Smooth muscle cell (in vitro differentiated cells): ENCODE measurements around the gene FOXRED1. TPM values are rescaled to one million over a fixed set of nuclear protein-coding genes. Genes with fewer than 3 reads are reported as not detected.
"Not testable (repeated sequence)": the region's sequence is repeated elsewhere in the genome, so short reads cannot be mapped to it uniquely, and the experiment has no call there.

Source experiments
- DNase-seq: peaks from one replicate; lab custom pipeline; 2025; ENCODE audit not compliant: unreplicated experiment; lab: John Stamatoyannopoulos, UW
- H2AFZ ChIP-seq: fragments of 200-600 bp; sonication (generic); 2 replicates; pipeline ENCODE4 v1.6.0; 2016; ENCODE audit warnings: antibody characterized with exemption, low read depth, mild to moderate bottlenecking
- H3F3A ChIP-seq: fragments of 200-600 bp; sonication (generic); 2 replicates; pipeline ENCODE4 v1.6.0; 2017; ENCODE audit warnings: antibody characterized with exemption, low read depth
- H3K27ac ChIP-seq: fragments of 200-600 bp; sonication (generic); 2 replicates; pipeline ENCODE4 v1.5.1; 2016; ENCODE audit warnings: low read depth, mild to moderate bottlenecking
- H3K27me3 ChIP-seq: fragments of 200-600 bp; sonication (generic); 2 replicates; pipeline ENCODE4 v1.6.1; 2016; ENCODE audit warnings: low read depth, mild to moderate bottlenecking
- H3K36me3 ChIP-seq: fragments of 200-600 bp; sonication (generic); 2 replicates; pipeline ENCODE4 v1.5.1; 2016; ENCODE audit warnings: low read depth
- H3K4me1 ChIP-seq: fragments of 200-600 bp; sonication (generic); 2 replicates; pipeline ENCODE4 v1.5.1; 2016; ENCODE audit warnings: low read depth
- H3K4me2 ChIP-seq: fragments of 200-600 bp; sonication (generic); 2 replicates; pipeline ENCODE4 v1.6.0; 2016; ENCODE audit warnings: mild to moderate bottlenecking
- H3K4me3 ChIP-seq: fragments of 200-600 bp; sonication (generic); 2 replicates; pipeline ENCODE4 v1.5.1; 2016; ENCODE audit warnings: mild to moderate bottlenecking
- H3K79me2 ChIP-seq: fragments of 200-600 bp; sonication (generic); 2 replicates; pipeline ENCODE4 v1.6.0; 2016; ENCODE audit warnings: low read depth, mild to moderate bottlenecking
- H3K9ac ChIP-seq: fragments of 200-600 bp; sonication (generic); 2 replicates; pipeline ENCODE4 v1.6.0; 2016; ENCODE audit warnings: low read depth
- H3K9me3 ChIP-seq: fragments of 200-600 bp; sonication (generic); replicated peaks from 2 replicates; pipeline ENCODE4 v1.5.1; 2016; ENCODE audit warnings: low read depth
- H4K20me1 ChIP-seq: fragments of 200-600 bp; sonication (generic); 2 replicates; pipeline ENCODE4 v1.6.0; 2016; ENCODE audit warnings: low read depth
- WGBS: methylation state at CpG from one replicate; pipeline ENCODE4 v1.1.7; 2016; ENCODE audit warnings: low lambda C conversion rate; 5-methylcytosine and 5-hydroxymethylcytosine counted together
- polyA plus RNA-seq: library from polyadenylated mRNA; unstranded; fragments of >200 nt; fragmentation: Nextera tagmentation; extraction: Ambion mirVana; gene quantifications from 2 replicates; pipeline ENCODE4 v1.2.1, GENCODE V29; 2016
- total RNA-seq: library from RNA; depleted of rRNA; stranded (reverse); fragments of >200 nt; gene quantifications from 2 replicates; pipeline ENCODE4 v1.2.3, GENCODE V29; 2014
- TF ChIP-seq, protein P1 (sequence below): fragments of 200-600 bp; sonication (generic); IDR thresholded peaks from 2 replicates; pipeline ENCODE4 v1.5.1; 2017; ENCODE audit warnings: borderline replicate concordance, mild to moderate bottlenecking, antibody characterized with exemption; ENCODE audit not compliant: insufficient read depth, poor library complexity, severe bottlenecking

Gene FOXRED1
- total and polyA plus RNA-seq, 2 experiments from 2014 or later = 8.1 to 22.1 TPM

- no peak for DNase-seq
- H3K79me2 ChIP-seq = peaks cover 3% of the 10 kb centered on the region
- TF ChIP-seq, protein P1, sequence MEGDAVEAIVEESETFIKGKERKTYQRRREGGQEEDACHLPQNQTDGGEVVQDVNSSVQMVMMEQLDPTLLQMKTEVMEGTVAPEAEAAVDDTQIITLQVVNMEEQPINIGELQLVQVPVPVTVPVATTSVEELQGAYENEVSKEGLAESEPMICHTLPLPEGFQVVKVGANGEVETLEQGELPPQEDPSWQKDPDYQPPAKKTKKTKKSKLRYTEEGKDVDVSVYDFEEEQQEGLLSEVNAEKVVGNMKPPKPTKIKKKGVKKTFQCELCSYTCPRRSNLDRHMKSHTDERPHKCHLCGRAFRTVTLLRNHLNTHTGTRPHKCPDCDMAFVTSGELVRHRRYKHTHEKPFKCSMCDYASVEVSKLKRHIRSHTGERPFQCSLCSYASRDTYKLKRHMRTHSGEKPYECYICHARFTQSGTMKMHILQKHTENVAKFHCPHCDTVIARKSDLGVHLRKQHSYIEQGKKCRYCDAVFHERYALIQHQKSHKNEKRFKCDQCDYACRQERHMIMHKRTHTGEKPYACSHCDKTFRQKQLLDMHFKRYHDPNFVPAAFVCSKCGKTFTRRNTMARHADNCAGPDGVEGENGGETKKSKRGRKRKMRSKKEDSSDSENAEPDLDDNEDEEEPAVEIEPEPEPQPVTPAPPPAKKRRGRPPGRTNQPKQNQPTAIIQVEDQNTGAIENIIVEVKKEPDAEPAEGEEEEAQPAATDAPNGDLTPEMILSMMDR = no peak
- 88% methylated on average over 4 of the region's 4 CpGs for WGBS
- H3K4me2 ChIP-seq = no peak overlapping the region
- H3K36me3 ChIP-seq = no peaks in the 10 kb centered on the region
- no peaks in the 10 kb centered on the region for H3K27me3 ChIP-seq
- no peak overlapping the region for H2AFZ ChIP-seq
- no peak overlapping the region for H3K4me3 ChIP-seq
- no peaks in the 10 kb centered on the region for H3K9me3 ChIP-seq
- H4K20me1 ChIP-seq = no peaks in the 10 kb centered on the region
- H3K27ac ChIP-seq = no peak overlapping the region
- H3F3A ChIP-seq = peaks cover 7% of the 10 kb centered on the region
- no peak overlapping the region for H3K9ac ChIP-seq
- peaks cover 15% of the 10 kb centered on the region for H3K4me1 ChIP-seq
Measured at GRCh38 chr11:126305699-126306098, 36.7 kb downstream of the FOXRED1 start.

- H4K20me1 ChIP-seq = no peaks in the 10 kb centered on the region
- no peak overlapping the region for H3K4me3 ChIP-seq
- WGBS = 21% methylated on average over 5 of the region's 5 CpGs
- peaks cover 13% of the 10 kb centered on the region for H3F3A ChIP-seq
- no peak for DNase-seq
- TF ChIP-seq, protein P1 = peak; percentile 48
- H3K9ac ChIP-seq = no peak overlapping the region
- no peaks in the 10 kb centered on the region for H3K27me3 ChIP-seq
- H3K27ac ChIP-seq = peak overlapping the region; percentile 45
- H3K79me2 ChIP-seq = peaks cover 3% of the 10 kb centered on the region
- H2AFZ ChIP-seq = no peak overlapping the region
- peak overlapping the region; percentile 35 for H3K4me2 ChIP-seq
- no peaks in the 10 kb centered on the region for H3K9me3 ChIP-seq
- peaks cover 18% of the 10 kb centered on the region for H3K4me1 ChIP-seq
- H3K36me3 ChIP-seq = no peaks in the 10 kb centered on the region
Measured at GRCh38 chr11:126307706-126308105, 38.8 kb downstream of the FOXRED1 start.

- DNase-seq = no peak
- Histone ChIP-seq H3K36me3 (no peaks in the 10 kb centered on the region), H3K4me1 (peaks cover 14% of the 10 kb centered on the region), H2AFZ (no peak overlapping the region), H3K4me2 (peak overlapping the region; percentile 35), H3K79me2 (peaks cover 2% of the 10 kb centered on the region), H3F3A (peaks cover 13% of the 10 kb centered on the region), H3K9me3 (no peaks in the 10 kb centered on the region), H3K27ac (peak overlapping the region; percentile 45), H3K9ac (no peak overlapping the region), H4K20me1 (no peaks in the 10 kb centered on the region), H3K4me3 (no peak overlapping the region), H3K27me3 (no peaks in the 10 kb centered on the region)
- 27% methylated on average over 4 of the region's 4 CpGs for WGBS
- TF ChIP-seq, protein P1 = no peak
Measured at GRCh38 chr11:126308271-126308671, 39.3 kb downstream of the FOXRED1 start.

GRCh38 chr11:126308771-126309170, 39.8 kb downstream of the FOXRED1 start:
- not testable (repeated sequence) for DNase-seq
- WGBS = 100% methylated on average over 4 of the region's 4 CpGs

More at GRCh38 chr11:126308771-126309170, 39.8 kb downstream of the FOXRED1 start:
- not testable (repeated sequence) for H4K20me1 ChIP-seq, H3K4me2 ChIP-seq, H3K79me2 ChIP-seq, H3K27ac ChIP-seq, H3K9ac ChIP-seq, H3K4me3 ChIP-seq, H3K9me3 ChIP-seq, H3K36me3 ChIP-seq, H3K27me3 ChIP-seq, H2AFZ ChIP-seq
- peaks cover 13% of the 10 kb centered on the region for H3F3A ChIP-seq
- H3K4me1 ChIP-seq = peaks cover 11% of the 10 kb centered on the region
